ENCODE results near the gene UQCC3. TPM values are rescaled to one million over a fixed set of nuclear protein-coding genes. Genes with fewer than 3 reads are reported as not detected.
"Not testable (repeated sequence)": the region's sequence is repeated elsewhere in the genome, so short reads cannot be mapped to it uniquely, and the experiment has no call there.

UQCC3 gene
- total and polyA plus RNA-seq, 8 donors, result 6.2 to 9.0 (median 6.6) TPM

- Histone ChIP-seq H3K27ac (no peak overlapping the region), H3K36me3 (peaks cover 0 to 43% of the 10 kb centered on the region in 2 donors), H3K4me3 (no peak overlapping the region), H3K27me3 (no peaks in the 10 kb centered on the region), H3K9me3 (no peaks in the 10 kb centered on the region), H3K4me1 (peaks cover 20 to 46% of the 10 kb centered on the region in 2 donors)
- no peak for TF ChIP-seq CTCF (IDR thresholded peaks at IDR 0.05)
- intact Hi-C loops (cut with DNase I), result no loop called here
- DNase-seq, result no peak
- no peak for ATAC-seq
These were observed 23.9 kb upstream of the UQCC3 start for GRCh38 chr11:62647609-62648005.

GRCh38 chr11:62648185-62648966 lies 23.1 kb upstream of the UQCC3 start:
- H3K9me3 ChIP-seq, result no peaks in the 10 kb centered on the region
- DNase-seq, result no peak
- H3K4me3 ChIP-seq, result no peak overlapping the region
- no peaks in the 10 kb centered on the region for H3K27me3 ChIP-seq
- H3K27ac ChIP-seq, result no peak overlapping the region
- intact Hi-C loops (cut with DNase I), result no loop called here
- ATAC-seq, result no peak
- peaks cover 20 to 46% of the 10 kb centered on the region in 2 donors for H3K4me1 ChIP-seq
- H3K36me3 ChIP-seq, result peaks cover 0 to 35% of the 10 kb centered on the region in 2 donors
- no peak for TF ChIP-seq CTCF (IDR thresholded peaks at IDR 0.05)

- intact Hi-C loops (cut with DNase I), result no loop called here
- Histone ChIP-seq H3K4me3 (no peak overlapping the region), H3K9me3 (no peaks in the 10 kb centered on the region), H3K27me3 (no peaks in the 10 kb centered on the region), H3K4me1 (peaks cover 20 to 46% of the 10 kb centered on the region in 2 donors), H3K27ac (no peak overlapping the region), H3K36me3 (peaks cover 0 to 33% of the 10 kb centered on the region in 2 donors)
- no peak for ATAC-seq
- TF ChIP-seq CTCF (IDR thresholded peaks at IDR 0.05), result no peak
- DNase-seq, result no peak
These were observed 22.5 kb upstream of the UQCC3 start for GRCh38 chr11:62648967-62649364.

- TF ChIP-seq CTCF (IDR thresholded peaks at IDR 0.05), result no peak
- intact Hi-C loops (cut with DNase I), result no loop called here
- H3K4me1 ChIP-seq, result peaks cover 20 to 43% of the 10 kb centered on the region in 2 donors
These were observed 22.0 kb upstream of the UQCC3 start for GRCh38 chr11:62649486-62649885.

GRCh38 chr11:62650283-62650682 lies 21.2 kb upstream of the UQCC3 start:
- H3K4me3 ChIP-seq; ATAC-seq; H3K27me3 ChIP-seq; H3K27ac ChIP-seq; intact Hi-C loops (cut with DNase I); H3K9me3 ChIP-seq: not testable (repeated sequence)
- peaks cover 17 to 35% of the 10 kb centered on the region in 2 donors for H3K4me1 ChIP-seq
- peak in 1 of 4 donors; percentile 36 for DNase-seq
- H3K36me3 ChIP-seq, result peaks cover 0 to 33% of the 10 kb centered on the region in 2 donors

More at GRCh38 chr11:62649486-62649885, 22.0 kb upstream of the UQCC3 start:
- Histone ChIP-seq H3K4me3 (no peak overlapping the region), H3K9me3 (no peaks in the 10 kb centered on the region), H3K27ac (no peak overlapping the region), H3K36me3 (peaks cover 0 to 33% of the 10 kb centered on the region in 2 donors), H3K27me3 (no peaks in the 10 kb centered on the region)
- no peak for ATAC-seq
- DNase-seq, result no peak

Measured in left lung (tissue), 10 donors.